Measurements from ENCODE around the gene TLL2. TPM values are rescaled to one million over a fixed set of nuclear protein-coding genes. Genes with fewer than 3 reads are reported as not detected.
"Not testable (repeated sequence)": the region's sequence is repeated elsewhere in the genome, so short reads cannot be mapped to it uniquely, and the experiment has no call there.

Gene TLL2
- polyA plus RNA-seq, 3 donors = not detected

DNA sequence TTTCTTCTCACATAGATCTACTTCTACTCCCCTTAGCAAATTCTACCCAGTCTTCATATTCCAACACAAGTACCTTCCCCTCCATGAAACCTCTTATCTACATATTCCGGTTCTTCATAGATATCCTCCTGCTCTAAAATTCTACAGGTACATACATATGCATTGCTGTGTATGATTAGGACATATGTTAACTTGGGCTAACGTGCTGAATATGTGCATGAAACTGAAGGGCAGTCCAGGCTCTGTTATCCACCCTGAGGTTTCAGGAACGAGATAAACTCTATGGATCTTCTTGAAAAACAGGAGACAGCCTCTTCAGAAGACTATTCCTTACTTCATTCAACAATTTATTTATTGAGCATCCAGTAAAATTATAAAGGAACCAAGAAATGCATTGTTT is 41.6 kb upstream of the TLL2 start:
- Histone ChIP-seq H2AFZ (ENCODE audit: insufficient read depth, low read depth, low read length, poor library complexity, severe bottlenecking) (no peak overlapping the region), H3K79me2 (ENCODE audit: insufficient read depth, low read length) (no peaks in the 10 kb centered on the region), H3K4me3 (replicated peaks in 1 of 3; ENCODE audit: low read depth in 2 of 3, low read length in 3 of 3) (no peak overlapping the region), H3K36me3 (replicated peaks in 1 of 2; ENCODE audit: control insufficient read depth in 1 of 2, insufficient read depth in 2 of 2, low read length in 2 of 2) (peaks cover 64 to 96% of the 10 kb centered on the region in 2 donors), H4K20me1 (ENCODE audit: insufficient read depth, low read length) (peaks cover 24% of the 10 kb centered on the region), H3K4me1 (ENCODE audit: control insufficient read depth in 1 of 2, insufficient read depth in 2 of 2, low read length in 2 of 2) (no peaks in the 10 kb centered on the region), H3K4me2 (replicated peaks; ENCODE audit: extremely low read depth, low read length, poor library complexity, severe bottlenecking) (no peak overlapping the region), H3K9me3 (replicated peaks in 1 of 2; ENCODE audit: control insufficient read depth in 1 of 2, insufficient read depth in 1 of 2, low read length in 2 of 2) (no peaks in the 10 kb centered on the region), H3K9ac (ENCODE audit: insufficient read depth, low read length, poor library complexity, severe bottlenecking) (no peak overlapping the region), H3K27me3 (ENCODE audit: control insufficient read depth in 2 of 2, insufficient read depth in 2 of 2, low read length in 2 of 2) (no peaks in the 10 kb centered on the region), H3K27ac (ENCODE audit: low read depth in 1 of 2, low read length in 2 of 2) (no peak overlapping the region)
- Mint-ChIP-seq H3K27me3 (ENCODE audit: low read depth in 3 of 3) (no peaks in the 10 kb centered on the region), H3K36me3 (peaks cover 36% of the 10 kb centered on the region in 2 donors), H3K27ac (no peak overlapping the region), H3K9me3 (no peaks in the 10 kb centered on the region), H3K4me1 (no peaks in the 10 kb centered on the region), H3K4me3 (no peak overlapping the region)
- no peak for DNase-seq
- TF ChIP-seq, protein P1, sequence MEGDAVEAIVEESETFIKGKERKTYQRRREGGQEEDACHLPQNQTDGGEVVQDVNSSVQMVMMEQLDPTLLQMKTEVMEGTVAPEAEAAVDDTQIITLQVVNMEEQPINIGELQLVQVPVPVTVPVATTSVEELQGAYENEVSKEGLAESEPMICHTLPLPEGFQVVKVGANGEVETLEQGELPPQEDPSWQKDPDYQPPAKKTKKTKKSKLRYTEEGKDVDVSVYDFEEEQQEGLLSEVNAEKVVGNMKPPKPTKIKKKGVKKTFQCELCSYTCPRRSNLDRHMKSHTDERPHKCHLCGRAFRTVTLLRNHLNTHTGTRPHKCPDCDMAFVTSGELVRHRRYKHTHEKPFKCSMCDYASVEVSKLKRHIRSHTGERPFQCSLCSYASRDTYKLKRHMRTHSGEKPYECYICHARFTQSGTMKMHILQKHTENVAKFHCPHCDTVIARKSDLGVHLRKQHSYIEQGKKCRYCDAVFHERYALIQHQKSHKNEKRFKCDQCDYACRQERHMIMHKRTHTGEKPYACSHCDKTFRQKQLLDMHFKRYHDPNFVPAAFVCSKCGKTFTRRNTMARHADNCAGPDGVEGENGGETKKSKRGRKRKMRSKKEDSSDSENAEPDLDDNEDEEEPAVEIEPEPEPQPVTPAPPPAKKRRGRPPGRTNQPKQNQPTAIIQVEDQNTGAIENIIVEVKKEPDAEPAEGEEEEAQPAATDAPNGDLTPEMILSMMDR (IDR thresholded peaks at IDR 0.05) = no peak
- intact Hi-C loops (cut with micrococcal nuclease) = no loop called here
- WGBS (ENCODE audit: insufficient coverage) = 100% methylated on average over 2 of the region's 3 CpGs

- Mint-ChIP-seq H3K4me1 (no peaks in the 10 kb centered on the region), H3K9me3 (no peaks in the 10 kb centered on the region), H3K27me3 (ENCODE audit: low read depth in 3 of 3) (no peaks in the 10 kb centered on the region), H3K36me3 (peaks cover 67 to 82% of the 10 kb centered on the region in 2 donors), H3K27ac (no peak overlapping the region), H3K4me3 (no peak overlapping the region)
- Histone ChIP-seq H3K27me3 (ENCODE audit: control insufficient read depth in 2 of 2, insufficient read depth in 2 of 2, low read length in 2 of 2) (no peaks in the 10 kb centered on the region), H3K4me2 (replicated peaks; ENCODE audit: extremely low read depth, low read length, poor library complexity, severe bottlenecking) (no peak overlapping the region), H3K4me1 (ENCODE audit: control insufficient read depth in 1 of 2, insufficient read depth in 2 of 2, low read length in 2 of 2) (no peaks in the 10 kb centered on the region), H3K9ac (ENCODE audit: insufficient read depth, low read length, poor library complexity, severe bottlenecking) (no peak overlapping the region), H3K9me3 (replicated peaks in 1 of 2; ENCODE audit: control insufficient read depth in 1 of 2, insufficient read depth in 1 of 2, low read length in 2 of 2) (no peaks in the 10 kb centered on the region), H3K36me3 (replicated peaks in 1 of 2; ENCODE audit: control insufficient read depth in 1 of 2, insufficient read depth in 2 of 2, low read length in 2 of 2) (peaks cover 90 to 100% of the 10 kb centered on the region in 2 donors), H3K27ac (ENCODE audit: low read depth in 1 of 2, low read length in 2 of 2) (no peak overlapping the region), H3K79me2 (ENCODE audit: insufficient read depth, low read length) (no peaks in the 10 kb centered on the region), H4K20me1 (ENCODE audit: insufficient read depth, low read length) (peaks cover 23% of the 10 kb centered on the region), H3K4me3 (replicated peaks in 1 of 3; ENCODE audit: low read depth in 2 of 3, low read length in 3 of 3) (no peak overlapping the region), H2AFZ (ENCODE audit: insufficient read depth, low read depth, low read length, poor library complexity, severe bottlenecking) (no peak overlapping the region)
- WGBS (ENCODE audit: insufficient coverage) = no CpG with 5 or more reads among the region's 5 CpGs
- DNase-seq = no peak
- intact Hi-C loops (cut with micrococcal nuclease) = no loop called here
- TF ChIP-seq, protein P1 (IDR thresholded peaks at IDR 0.05) = no peak
These were observed 34.9 kb upstream of the TLL2 start for GRCh38 chr10:96548589-96548988.

DNA sequence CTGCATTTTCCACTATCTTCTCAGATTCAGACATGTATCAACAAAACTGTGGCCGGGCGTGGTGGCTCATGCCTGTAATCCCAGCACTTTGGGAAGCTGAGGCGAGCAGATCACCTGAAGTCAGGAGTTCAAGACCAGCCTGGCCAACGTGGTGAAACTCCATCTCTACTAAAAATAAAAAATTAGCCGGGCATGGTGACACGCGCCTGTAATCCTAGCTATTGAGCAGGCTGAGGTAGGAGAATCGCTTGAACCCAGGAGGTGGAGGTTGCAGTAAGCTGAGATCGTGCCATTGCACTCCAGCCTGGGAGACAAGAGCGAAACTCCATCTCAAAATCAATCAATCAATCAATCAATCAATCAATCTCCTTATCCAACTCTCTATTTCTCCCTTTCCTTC is 31.8 kb upstream of the TLL2 start:
- H3K4me2 ChIP-seq (replicated peaks; ENCODE audit: extremely low read depth, low read length, poor library complexity, severe bottlenecking); H3K79me2 ChIP-seq (ENCODE audit: insufficient read depth, low read length); H3K4me3 Mint-ChIP-seq; H3K4me1 Mint-ChIP-seq; H3K4me3 ChIP-seq (replicated peaks in 1 of 3; ENCODE audit: low read depth in 2 of 3, low read length in 3 of 3); H3K9me3 ChIP-seq (replicated peaks in 1 of 2; ENCODE audit: control insufficient read depth in 1 of 2, insufficient read depth in 1 of 2, low read length in 2 of 2); intact Hi-C loops (cut with micrococcal nuclease); H3K4me1 ChIP-seq (ENCODE audit: control insufficient read depth in 1 of 2, insufficient read depth in 2 of 2, low read length in 2 of 2); H3K27me3 ChIP-seq (ENCODE audit: control insufficient read depth in 2 of 2, insufficient read depth in 2 of 2, low read length in 2 of 2); H2AFZ ChIP-seq (ENCODE audit: insufficient read depth, low read depth, low read length, poor library complexity, severe bottlenecking); H3K27ac ChIP-seq (ENCODE audit: low read depth in 1 of 2, low read length in 2 of 2); H3K27ac Mint-ChIP-seq; H3K9ac ChIP-seq (ENCODE audit: insufficient read depth, low read length, poor library complexity, severe bottlenecking); H3K9me3 Mint-ChIP-seq; H3K27me3 Mint-ChIP-seq (ENCODE audit: low read depth in 3 of 3); DNase-seq: not testable (repeated sequence)
- peaks cover 27% of the 10 kb centered on the region for H4K20me1 ChIP-seq (ENCODE audit: insufficient read depth, low read length)
- H3K36me3 ChIP-seq (replicated peaks in 1 of 2; ENCODE audit: control insufficient read depth in 1 of 2, insufficient read depth in 2 of 2, low read length in 2 of 2) = peaks cover 87 to 99% of the 10 kb centered on the region in 2 donors
- 98% methylated on average over 7 of the region's 10 CpGs for WGBS (ENCODE audit: insufficient coverage)
- H3K36me3 Mint-ChIP-seq = peaks cover 69 to 81% of the 10 kb centered on the region in 2 donors
